Measurements from ENCODE around the gene NLE1.
"Not testable (repeated sequence)": the region's sequence is repeated elsewhere in the genome, so short reads cannot be mapped to it uniquely, and the experiment has no call there.

The NLE1 gene

DNA sequence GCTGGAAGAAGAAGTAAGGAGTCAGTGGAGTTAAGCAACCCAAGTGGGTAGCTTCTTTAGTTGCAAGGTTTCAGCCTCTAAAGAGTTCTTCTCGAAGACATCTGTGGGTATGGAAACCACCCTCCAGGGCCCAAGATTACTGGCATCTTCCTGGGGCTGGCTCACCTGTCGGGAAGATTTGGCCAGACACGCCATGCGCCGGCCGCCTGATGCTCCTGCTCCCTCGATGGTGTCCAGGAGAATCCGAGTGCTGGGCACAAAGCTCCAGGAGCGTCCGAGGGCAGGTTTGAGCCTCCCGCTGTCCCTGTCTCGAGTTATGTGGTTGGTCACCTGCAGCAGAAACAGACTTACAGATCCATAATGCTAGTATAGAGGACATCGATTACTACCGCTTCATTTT lies 41.1 kb downstream of the NLE1 start:
- no peak for DNase-seq
- Mint-ChIP-seq H3K9me3 (no peaks in the 10 kb centered on the region), H3K27ac (no peak overlapping the region), H3K4me3 (no peak overlapping the region), H3K36me3 (ENCODE audit: low read depth) (peaks cover 22% of the 10 kb centered on the region), H3K27me3 (ENCODE audit: low read depth, poor library complexity) (no peaks in the 10 kb centered on the region), H3K4me1 (peaks cover 6% of the 10 kb centered on the region)
- TF ChIP-seq, protein P1, sequence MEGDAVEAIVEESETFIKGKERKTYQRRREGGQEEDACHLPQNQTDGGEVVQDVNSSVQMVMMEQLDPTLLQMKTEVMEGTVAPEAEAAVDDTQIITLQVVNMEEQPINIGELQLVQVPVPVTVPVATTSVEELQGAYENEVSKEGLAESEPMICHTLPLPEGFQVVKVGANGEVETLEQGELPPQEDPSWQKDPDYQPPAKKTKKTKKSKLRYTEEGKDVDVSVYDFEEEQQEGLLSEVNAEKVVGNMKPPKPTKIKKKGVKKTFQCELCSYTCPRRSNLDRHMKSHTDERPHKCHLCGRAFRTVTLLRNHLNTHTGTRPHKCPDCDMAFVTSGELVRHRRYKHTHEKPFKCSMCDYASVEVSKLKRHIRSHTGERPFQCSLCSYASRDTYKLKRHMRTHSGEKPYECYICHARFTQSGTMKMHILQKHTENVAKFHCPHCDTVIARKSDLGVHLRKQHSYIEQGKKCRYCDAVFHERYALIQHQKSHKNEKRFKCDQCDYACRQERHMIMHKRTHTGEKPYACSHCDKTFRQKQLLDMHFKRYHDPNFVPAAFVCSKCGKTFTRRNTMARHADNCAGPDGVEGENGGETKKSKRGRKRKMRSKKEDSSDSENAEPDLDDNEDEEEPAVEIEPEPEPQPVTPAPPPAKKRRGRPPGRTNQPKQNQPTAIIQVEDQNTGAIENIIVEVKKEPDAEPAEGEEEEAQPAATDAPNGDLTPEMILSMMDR (IDR thresholded peaks at IDR 0.05), result no peak

DNA sequence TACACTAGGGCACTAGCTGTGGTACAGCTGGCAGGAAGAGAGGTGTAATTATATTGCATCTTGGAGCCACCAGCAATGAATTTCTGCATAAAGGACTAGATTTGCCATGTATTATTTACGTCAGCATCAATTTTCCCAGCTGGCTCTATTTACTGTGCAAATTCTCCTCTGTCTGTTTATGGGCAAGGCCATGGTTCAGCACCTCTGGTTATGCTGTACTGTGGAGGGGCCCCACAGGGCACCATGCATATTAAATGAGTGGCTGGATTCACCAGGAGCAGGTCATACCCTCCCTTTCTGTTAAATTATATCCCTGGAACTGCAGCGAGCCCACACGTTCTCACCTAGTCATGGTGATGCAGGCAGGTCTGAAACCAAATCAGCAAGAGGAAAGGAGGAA lies 42.2 kb downstream of the NLE1 start:
- TF ChIP-seq, protein P1 (IDR thresholded peaks at IDR 0.05), result no peak
- Mint-ChIP-seq H3K27me3 (ENCODE audit: low read depth, poor library complexity) (no peaks in the 10 kb centered on the region), H3K4me1 (peaks cover 6% of the 10 kb centered on the region), H3K27ac (peak overlapping the region; percentile 36), H3K36me3 (ENCODE audit: low read depth) (peaks cover 11% of the 10 kb centered on the region), H3K9me3 (no peaks in the 10 kb centered on the region), H3K4me3 (no peak overlapping the region)
- no peak for DNase-seq

DNA sequence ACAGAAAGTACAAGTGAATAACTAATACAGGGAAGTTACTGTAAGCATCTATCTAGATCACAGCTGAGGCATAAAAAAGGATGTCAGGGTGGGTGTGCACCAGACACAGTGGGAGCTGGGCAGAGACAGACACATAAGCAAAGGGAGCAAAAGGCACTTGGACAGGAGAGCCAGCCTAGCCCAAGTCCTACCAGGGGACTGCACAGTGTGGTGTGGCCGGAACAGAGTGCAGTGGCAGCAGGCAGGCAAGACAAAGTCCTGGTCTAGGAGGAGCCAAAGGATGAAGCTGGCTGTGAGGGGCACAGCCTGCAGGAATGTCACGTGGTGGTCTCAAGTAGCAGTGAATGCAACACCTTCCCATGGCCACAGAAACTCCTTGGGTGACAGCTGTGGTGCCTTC lies 44.3 kb downstream of the NLE1 start:
- H3K4me1 Mint-ChIP-seq, result peaks cover 6% of the 10 kb centered on the region
- H3K27ac Mint-ChIP-seq, result no peak overlapping the region
- TF ChIP-seq, protein P1 (IDR thresholded peaks at IDR 0.05), result no peak
- H3K27me3 Mint-ChIP-seq (ENCODE audit: low read depth, poor library complexity), result peaks cover 3% of the 10 kb centered on the region
- no peaks in the 10 kb centered on the region for H3K9me3 Mint-ChIP-seq
- no peak overlapping the region for H3K4me3 Mint-ChIP-seq
- peaks cover 6% of the 10 kb centered on the region for H3K36me3 Mint-ChIP-seq (ENCODE audit: low read depth)
- no peak for DNase-seq

DNA sequence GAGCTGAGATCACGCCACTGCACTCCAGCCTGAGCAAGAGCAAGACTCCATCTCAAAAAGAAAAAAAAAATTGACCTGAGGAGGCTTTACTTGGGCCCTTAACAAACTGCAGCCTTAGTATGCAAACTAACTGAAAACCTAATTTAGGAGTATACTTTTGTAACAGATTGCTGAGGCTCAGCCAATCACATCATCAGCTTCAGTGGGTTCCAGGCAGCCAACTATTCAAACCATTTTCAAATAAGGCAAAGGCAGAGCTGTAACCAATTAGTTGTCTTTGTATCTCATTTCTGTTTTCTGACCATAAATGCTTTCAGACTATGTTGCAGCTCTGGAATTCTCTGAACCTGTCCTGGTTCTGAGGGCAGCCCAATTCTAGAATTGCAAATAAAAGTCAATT lies 46.4 kb downstream of the NLE1 start:
- Mint-ChIP-seq H3K27me3 (ENCODE audit: low read depth, poor library complexity) (peaks cover 3% of the 10 kb centered on the region), H3K4me3 (no peak overlapping the region), H3K27ac (no peak overlapping the region), H3K4me1 (peaks cover 12% of the 10 kb centered on the region), H3K9me3 (no peaks in the 10 kb centered on the region), H3K36me3 (ENCODE audit: low read depth) (peaks cover 6% of the 10 kb centered on the region)
- no peak for DNase-seq
- TF ChIP-seq, protein P1 (IDR thresholded peaks at IDR 0.05), result no peak

DNA sequence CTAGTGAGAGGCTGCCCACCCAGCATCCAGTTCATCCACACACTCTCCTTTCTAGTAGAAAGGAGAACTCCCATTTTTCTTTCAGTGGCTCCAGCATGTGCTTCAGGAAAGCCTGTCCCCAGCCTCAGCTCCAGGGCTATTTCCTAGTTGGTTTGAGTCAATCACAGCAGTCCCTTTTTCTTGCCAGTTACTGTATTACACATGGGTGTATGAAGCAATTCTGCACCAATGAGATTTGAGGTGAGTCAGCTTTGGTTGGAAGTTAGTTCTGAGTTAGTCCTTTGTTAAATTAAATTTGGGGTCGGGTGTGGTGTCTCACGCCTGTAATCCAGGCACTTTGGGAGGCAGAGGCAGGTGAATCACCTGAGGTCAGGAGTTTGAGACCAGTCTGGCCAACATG lies 47.2 kb downstream of the NLE1 start:
- Mint-ChIP-seq H3K27me3 (ENCODE audit: low read depth, poor library complexity) (peaks cover 3% of the 10 kb centered on the region), H3K27ac (no peak overlapping the region), H3K9me3 (no peaks in the 10 kb centered on the region), H3K36me3 (ENCODE audit: low read depth) (no peaks in the 10 kb centered on the region), H3K4me1 (peaks cover 9% of the 10 kb centered on the region), H3K4me3 (no peak overlapping the region)
- TF ChIP-seq, protein P1 (IDR thresholded peaks at IDR 0.05), result no peak
- no peak for DNase-seq

DNA sequence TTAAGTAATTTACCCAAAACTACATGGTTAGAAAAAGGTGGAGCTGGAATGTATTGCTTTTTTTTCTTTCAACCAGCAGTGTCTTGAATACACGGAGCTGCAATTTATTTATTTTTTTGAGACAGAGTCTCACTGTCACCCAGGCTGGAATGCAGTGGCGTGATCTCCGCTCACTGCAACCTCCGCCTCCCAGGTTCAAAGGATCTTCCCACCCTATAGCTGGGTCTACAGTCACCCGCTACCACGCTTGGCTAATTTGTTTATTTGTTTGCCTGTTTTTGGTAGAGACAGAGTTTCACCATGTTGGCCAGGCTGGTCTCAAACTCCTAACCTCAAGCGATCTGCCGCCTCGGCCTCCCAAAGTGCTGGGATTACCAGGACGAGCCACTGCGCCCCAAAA lies 51.4 kb downstream of the NLE1 start:
- H3K9me3 Mint-ChIP-seq; DNase-seq; H3K36me3 Mint-ChIP-seq (ENCODE audit: low read depth); H3K4me3 Mint-ChIP-seq; H3K27ac Mint-ChIP-seq: not testable (repeated sequence)
- H3K27me3 Mint-ChIP-seq (ENCODE audit: low read depth, poor library complexity), result peaks cover 15% of the 10 kb centered on the region
- H3K4me1 Mint-ChIP-seq, result peaks cover 26% of the 10 kb centered on the region
